GM06990 (cell line): ENCODE results near the gene TBXA2R.

Experiments
- DNase-seq: peaks from one replicate; pipeline ENCODE4 v3.0.0-alpha.2; 2011; ENCODE audit not compliant: insufficient read length; ENCODE audit errors: extremely low read depth
- H3K27me3 ChIP-seq: replicated peaks from 2 replicates; pipeline ENCODE4 v1.6.0; 2011; ENCODE audit warnings: low read length; ENCODE audit not compliant: control insufficient read depth, insufficient read depth
- H3K36me3 ChIP-seq: 2 replicates; pipeline ENCODE4 v1.5.1; 2011; ENCODE audit warnings: low read length; ENCODE audit not compliant: control insufficient read depth, insufficient read depth
- H3K4me3 ChIP-seq: replicated peaks from 2 replicates; pipeline ENCODE4 v1.5.1; 2011; ENCODE audit warnings: low read depth, mild to moderate bottlenecking, control low read depth, low read length
- CTCF ChIP-seq: IDR thresholded peaks from 2 replicates; pipeline ENCODE4 v1.5.1; 2011; ENCODE audit warnings: low read length, control low read depth, mild to moderate bottlenecking, inconsistent platforms; ENCODE audit not compliant: insufficient read depth, poor library complexity, severe bottlenecking

Gene TBXA2R

DNA sequence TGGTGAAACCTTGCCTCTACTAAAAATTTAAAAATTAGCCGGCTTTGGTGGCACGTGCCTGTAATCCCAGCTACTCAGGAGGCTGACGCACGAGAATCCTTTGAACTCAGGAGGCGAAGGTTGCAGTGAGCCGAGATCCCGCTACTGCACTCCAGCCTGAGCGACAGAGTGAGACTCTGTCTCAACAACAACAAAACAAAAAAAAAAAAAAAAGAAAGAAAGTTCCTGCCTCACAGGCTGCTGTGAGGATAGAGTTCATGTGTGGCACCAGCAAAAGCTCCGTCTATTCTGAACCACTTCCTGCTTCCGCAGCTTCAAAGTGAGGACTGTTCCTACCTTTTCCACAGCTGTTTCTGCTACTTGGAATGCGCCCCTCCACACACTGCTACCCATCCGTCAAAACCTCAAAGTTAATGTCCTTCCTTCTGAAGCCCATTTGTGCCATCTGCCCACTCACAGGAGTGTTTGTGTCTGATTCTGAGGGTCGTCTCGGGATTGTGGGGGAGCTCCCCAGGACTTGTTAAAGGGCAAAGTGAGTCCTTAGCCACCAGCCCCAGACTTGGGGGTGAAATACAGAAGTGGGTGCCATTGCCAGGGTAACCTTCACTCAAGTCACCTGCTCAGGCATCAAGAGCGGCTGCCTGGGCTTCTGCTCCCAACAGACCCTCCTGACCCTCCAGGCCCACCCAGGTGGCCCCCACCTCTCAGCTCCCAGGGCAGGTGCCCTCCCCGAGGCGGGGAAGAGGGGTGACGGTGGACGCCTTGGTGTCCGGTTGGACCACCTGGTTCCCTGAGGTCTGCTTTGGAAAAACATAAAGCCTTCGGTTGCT is 52.2 kb downstream of the TBXA2R start:
- Histone ChIP-seq H3K4me3 (no peak overlapping the region), H3K27me3 (no peaks in the 10 kb centered on the region), H3K36me3 (peaks cover 4% of the 10 kb centered on the region; the same call in 1 of the 2 replicates)
- DNase-seq = no peak
- TF ChIP-seq CTCF = no peak

DNA sequence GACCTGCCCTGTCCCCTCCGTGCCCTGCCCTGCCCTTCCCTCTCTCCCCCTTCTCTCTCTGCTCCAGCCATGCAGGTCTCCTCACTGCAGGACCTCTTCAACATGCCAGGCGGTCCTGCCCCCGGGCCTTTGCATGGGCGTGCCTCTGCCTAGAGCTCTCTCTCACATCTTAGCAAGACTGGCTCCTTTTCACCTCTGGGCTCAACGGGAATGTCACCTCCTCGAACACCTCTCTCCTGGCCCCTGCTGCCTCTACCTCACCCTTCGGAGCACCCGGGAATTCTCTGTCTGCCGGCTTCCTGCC is 54.9 kb downstream of the TBXA2R start:
- Histone ChIP-seq H3K4me3 (no peak overlapping the region), H3K27me3 (no peaks in the 10 kb centered on the region), H3K36me3 (peaks cover 10% of the 10 kb centered on the region)
- DNase-seq = no peak
- no peak for TF ChIP-seq CTCF

GRCh38 chr19:3550947-3551791 is 55.5 kb downstream of the TBXA2R start:
- no peak overlapping the region for H3K4me3 ChIP-seq

DNA sequence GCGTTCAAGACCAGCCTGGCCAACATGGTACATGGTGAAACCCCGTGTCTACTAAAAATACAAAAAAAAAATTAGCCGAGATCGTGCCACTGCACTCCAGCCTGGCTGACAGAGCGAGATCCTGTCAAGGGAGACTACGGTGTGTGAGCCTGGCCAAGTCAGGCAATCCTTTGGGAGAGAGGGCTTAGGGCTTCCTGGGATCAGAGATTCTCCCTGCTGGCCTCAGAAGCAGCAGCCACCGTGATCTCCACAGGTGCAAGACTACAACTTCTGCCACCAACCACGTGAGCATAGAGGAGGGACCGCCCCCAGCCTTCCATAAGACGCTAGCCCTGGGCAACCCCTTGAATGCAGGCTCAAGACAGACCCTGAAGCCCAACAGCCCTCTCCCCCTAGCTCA is 56.9 kb downstream of the TBXA2R start:
- TF ChIP-seq CTCF = no peak
- no peaks in the 10 kb centered on the region for H3K27me3 ChIP-seq
- DNase-seq = no peak
- H3K4me3 ChIP-seq = no peak overlapping the region
- peaks cover 16% of the 10 kb centered on the region for H3K36me3 ChIP-seq

More at GRCh38 chr19:3550947-3551791, 55.5 kb downstream of the TBXA2R start:
- no peak for DNase-seq
- Histone ChIP-seq H3K27me3 (no peaks in the 10 kb centered on the region), H3K36me3 (peaks cover 11% of the 10 kb centered on the region)
- no peak for TF ChIP-seq CTCF

DNA sequence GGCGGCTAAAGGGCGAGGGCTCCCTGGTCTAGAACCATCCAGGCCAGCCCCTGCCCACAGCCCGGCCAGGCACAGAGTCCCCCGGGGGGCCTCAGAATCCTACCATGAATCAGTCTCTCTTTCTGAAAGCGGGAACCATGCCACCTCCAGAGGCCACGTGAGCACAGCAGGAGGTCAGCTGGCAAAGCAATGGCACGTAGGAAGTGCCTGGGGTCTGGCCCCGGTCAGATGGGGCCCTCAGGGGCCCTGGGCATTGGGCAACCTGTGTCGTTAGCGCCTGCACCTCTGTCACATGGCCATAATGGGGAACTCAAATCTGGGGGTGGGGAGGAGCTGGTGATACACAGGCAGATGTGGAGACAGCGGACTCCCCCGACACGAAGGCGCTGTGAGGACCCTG is 58.1 kb downstream of the TBXA2R start:
- no peak for TF ChIP-seq CTCF
- H3K36me3 ChIP-seq = peaks cover 16% of the 10 kb centered on the region
- no peaks in the 10 kb centered on the region for H3K27me3 ChIP-seq
- no peak overlapping the region for H3K4me3 ChIP-seq
- no peak for DNase-seq
